HCT116 (cell line): ENCODE results near the gene RAP2B. TPM values are rescaled to one million over a fixed set of nuclear protein-coding genes. Genes with fewer than 3 reads are reported as not detected.

ENCODE experiments used
- ATAC-seq: fragments of 200-7000 bp; cut with Tn5 transposase; 2 replicates; pipeline ENCODE4 v1.9.1; 2020; ENCODE audit warnings: mild to moderate bottlenecking, moderate library complexity
- BruUV-seq: library from RNA; stranded (reverse); fragments of 400-500 nt; replicated peaks from 2 replicates; lab custom pipeline; 2021; lab: Mats Ljungman, UMichigan
- CTCF ChIA-PET: fragments of 300-600 bp; sonication (Branson Sonifier 250); formaldehyde crosslinking; loops from one replicate; lab custom pipeline; 2021; ENCODE audit warnings: antibody characterized with exemption; lab: Charles Lee
- POLR2A ChIA-PET: fragments of 300-600, 350-600 bp; sonication (Branson Sonifier 250); formaldehyde crosslinking; loops from one replicate; lab custom pipeline; 2021; ENCODE audit warnings: antibody characterized with exemption; lab: Charles Lee
- RAD21 ChIA-PET, 2 experiments: fragments of 300-600 bp; sonication (Branson Sonifier 250); formaldehyde crosslinking; loops; one replicate each; lab custom pipeline; 2023; ENCODE audit warnings: low total read pairs in 2 of 2; ENCODE audit not compliant: uncharacterized antibody in 2 of 2, unreplicated experiment in 2 of 2, low non-redundant PET in 1 of 2; lab: Charles Lee
- DNase-seq: peaks from one replicate; pipeline ENCODE4 v3.0.0-alpha.2; 2010; ENCODE audit warnings: low read depth, low spot score
- H2AFZ ChIP-seq: fragments of 200-600 bp; shearing (Covaris generic), sonication (generic); 2 replicates; pipeline ENCODE4 v1.6.1; 2017; ENCODE audit warnings: low read depth, mixed run types, mixed read lengths, antibody characterized with exemption, low read length; ENCODE audit not compliant: poor library complexity, severe bottlenecking
- H3K27ac ChIP-seq: 2 replicates; pipeline ENCODE4 v1.5.1; 2012; ENCODE audit warnings: low read depth, low read length
- H3K27me3 ChIP-seq: fragments of 200-600 bp; sonication (generic); 2 replicates; pipeline ENCODE4 v1.6.1; 2016; ENCODE audit warnings: mixed run types, low read length, mixed read lengths; ENCODE audit not compliant: insufficient read depth
- H3K36me3 ChIP-seq, 2 experiments: fragments of 200-500 bp in 1 of 2; fragments of 200-600 bp in 1 of 2; sonication (Bioruptor generic) in 1 of 2; sonication (generic) in 1 of 2; 2 replicates each; pipeline versions ENCODE4 v1.5.1 to v1.6.1; 2014 to 2016; ENCODE audit warnings: low read length in 2 of 2, inconsistent platforms in 1 of 2, mixed read lengths in 1 of 2, mixed run types in 1 of 2; ENCODE audit not compliant: insufficient read depth in 2 of 2, control insufficient read depth in 1 of 2
- H3K4me1 ChIP-seq, 2 experiments: fragments of 200-600 bp in 1 of 2; sonication (generic) in 1 of 2; 2 replicates each; pipeline versions ENCODE4 v1.5.1 to v1.6.1; 2012 to 2017; ENCODE audit warnings: low read length in 2 of 2, inconsistent platforms in 1 of 2, mild to moderate bottlenecking in 1 of 2, mixed read lengths in 1 of 2, mixed run types in 1 of 2, moderate library complexity in 1 of 2; ENCODE audit not compliant: insufficient read depth in 2 of 2, control insufficient read depth in 1 of 2
- H3K4me2 ChIP-seq: fragments of 200-600 bp; sonication (generic); 2 replicates; pipeline ENCODE4 v1.6.1; 2017; ENCODE audit warnings: mixed run types, low read length, mixed read lengths
- H3K4me3 ChIP-seq, 2 experiments: fragments of 200-600 bp in 1 of 2; sonication (generic) in 1 of 2; replicated peaks in 1 of 2; 2 replicates each; pipeline ENCODE4 v1.5.1; 2011 to 2016; ENCODE audit warnings: low read length in 2 of 2, control low read depth in 1 of 2, low read depth in 1 of 2, mild to moderate bottlenecking in 1 of 2, mixed read lengths in 1 of 2, mixed run types in 1 of 2
- H3K79me2 ChIP-seq: fragments of 200-600 bp; sonication (generic); 2 replicates; pipeline ENCODE4 v1.6.1; 2017; ENCODE audit warnings: mild to moderate bottlenecking, mixed run types, low read length, moderate library complexity, mixed read lengths; ENCODE audit not compliant: insufficient read depth
- H3K9ac ChIP-seq: fragments of 200-600 bp; sonication (generic); 2 replicates; pipeline ENCODE4 v1.6.1; 2016; ENCODE audit warnings: low read length, mixed read lengths
- H3K9me2 ChIP-seq: fragments of 200-600 bp; sonication (generic), shearing (Covaris generic); 2 replicates; pipeline ENCODE4 v1.6.1; 2017; ENCODE audit warnings: mixed run types, mild to moderate bottlenecking, moderate library complexity; ENCODE audit not compliant: insufficient read depth
- H3K9me3 ChIP-seq, 2 experiments: fragments of 200-500 bp in 1 of 2; fragments of 200-600 bp in 1 of 2; sonication (Bioruptor generic) in 1 of 2; sonication (generic) in 1 of 2; 2 replicates each; pipeline ENCODE4 v1.6.1; 2014 to 2017; ENCODE audit warnings: low read length in 2 of 2, mixed read lengths in 2 of 2, inconsistent platforms in 1 of 2, low read depth in 1 of 2, mild to moderate bottlenecking in 1 of 2, mixed run types in 1 of 2, moderate library complexity in 1 of 2; ENCODE audit not compliant: control insufficient read depth in 1 of 2, insufficient read depth in 1 of 2
- H4K20me1 ChIP-seq: fragments of 200-600 bp; sonication (generic), shearing (Covaris generic); 2 replicates; pipeline ENCODE4 v1.6.1; 2017; ENCODE audit warnings: mixed run types, mild to moderate bottlenecking, moderate library complexity; ENCODE audit not compliant: insufficient read depth
- ATF3 ChIP-seq: IDR thresholded peaks from 2 replicates; pipeline ENCODE4 v1.6.1; 2012
- CBX3 ChIP-seq: IDR thresholded peaks from 2 replicates; pipeline ENCODE4 v1.6.1; 2012; ENCODE audit warnings: low read depth
- ELF1 ChIP-seq: IDR thresholded peaks from 2 replicates; pipeline ENCODE4 v1.6.1; 2012; ENCODE audit warnings: low read depth, borderline replicate concordance
- EZH2 ChIP-seq: fragments of 200-600 bp; sonication (generic); IDR thresholded peaks from 2 replicates; pipeline ENCODE4 v1.6.1; 2017; ENCODE audit warnings: antibody characterized with exemption, mixed run types
- EZH2phosphoT487 ChIP-seq: fragments of 200-600 bp; IDR thresholded peaks from 2 replicates; pipeline ENCODE4 v1.6.1; 2018; ENCODE audit warnings: antibody characterized with exemption, borderline replicate concordance
- FOSL1 ChIP-seq: IDR thresholded peaks from 2 replicates; pipeline ENCODE4 v1.6.1; 2012; ENCODE audit warnings: low read depth
- POLR2AphosphoS5 ChIP-seq: IDR thresholded peaks from 2 replicates; pipeline ENCODE4 v1.6.1; 2011; ENCODE audit warnings: mild to moderate bottlenecking, low read depth, low read length, moderate library complexity
- RAD21 ChIP-seq: IDR thresholded peaks from 2 replicates; pipeline ENCODE4 v1.6.1; 2012; ENCODE audit warnings: low read depth, mild to moderate bottlenecking
- SIN3A ChIP-seq: IDR thresholded peaks from 2 replicates; pipeline ENCODE4 v1.6.1; 2012; ENCODE audit warnings: low read depth
- TCF7L2 ChIP-seq: IDR thresholded peaks from 2 replicates; pipeline ENCODE4 v1.7.0; 2011; ENCODE audit warnings: borderline replicate concordance, inconsistent platforms; ENCODE audit not compliant: insufficient read depth, insufficient read length; ENCODE audit errors: extremely low read depth
- YY1 ChIP-seq: IDR thresholded peaks from 2 replicates; pipeline ENCODE4 v1.6.1; 2011; ENCODE audit warnings: low read length, low read depth, moderate library complexity, mild to moderate bottlenecking; ENCODE audit not compliant: insufficient replicate concordance; ENCODE audit errors: extremely low read depth
- ZBTB33 ChIP-seq: IDR thresholded peaks from 2 replicates; pipeline ENCODE4 v1.6.1; 2011; ENCODE audit warnings: mild to moderate bottlenecking, low read length, moderate library complexity; ENCODE audit not compliant: insufficient replicate concordance; ENCODE audit errors: extremely low read depth
- ZFX ChIP-seq: fragments of 450-650 bp; IDR thresholded peaks from 2 replicates; pipeline ENCODE4 v1.6.1; 2017
- intact Hi-C: fragments of 100-400 bp; cut with micrococcal nuclease; formaldehyde crosslinking; loops from 2 replicates; pipeline ENCODE4 v1.10.0; 2022
- total RNA-seq: library from RNA; stranded (reverse); gene quantifications from one replicate; pipeline ENCODE4 v1.2.1, GENCODE V29; 2021; ENCODE audit not compliant: unreplicated experiment

The RAP2B gene
- total RNA-seq, 1 experiment from 2014 or later = 24.2 TPM

DNA sequence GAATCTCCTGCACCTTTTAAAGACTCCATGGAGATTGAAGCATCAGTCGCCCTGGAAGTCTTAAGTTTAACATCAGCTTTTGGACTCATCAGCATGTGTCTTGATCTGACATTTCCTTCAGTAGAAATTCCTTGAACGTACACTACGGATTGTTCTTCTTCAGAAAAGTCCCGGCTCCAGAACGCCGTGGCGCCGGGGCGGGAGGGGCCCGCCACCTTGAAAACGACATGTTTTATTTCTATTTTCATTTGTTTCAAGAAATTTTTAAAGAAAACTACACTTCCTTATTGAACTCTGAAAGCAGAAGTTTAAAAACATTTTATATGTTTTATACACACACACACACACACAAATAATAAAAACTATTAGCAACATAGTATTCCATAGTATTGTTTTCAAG lies 32.6 kb upstream of the RAP2B start:
- POLR2A ChIA-PET = no interaction called here

More for the DNA sequence above, 32.6 kb upstream of the RAP2B start:
- intact Hi-C loops = no loop called here
- H3K79me2 ChIP-seq = no peaks in the 10 kb centered on the region
- H3K36me3 ChIP-seq = no peaks in the 10 kb centered on the region
- no peak overlapping the region for H3K4me3 ChIP-seq
- no TSS peak for BruUV-seq
- CTCF ChIA-PET = no interaction called here
- H3K4me2 ChIP-seq = no peak overlapping the region; the same call in 1 of the 2 replicates
- no peak for TF ChIP-seq SIN3A
- TF ChIP-seq YY1 = no peak
- no peak for TF ChIP-seq ZBTB33
- no peak for TF ChIP-seq ATF3
- no peak for TF ChIP-seq EZH2phosphoT487
- no peak for TF ChIP-seq EZH2
- TF ChIP-seq FOSL1 = no peak
- no peak for TF ChIP-seq TCF7L2
- no peak for TF ChIP-seq POLR2AphosphoS5
- TF ChIP-seq ZFX = no peak
- no peak for TF ChIP-seq RAD21
- no peak for TF ChIP-seq ELF1
- no peak for TF ChIP-seq CBX3
- TF ChIP-seq, all 23 proteins: peak for 0
- Histone ChIP-seq H3K27ac (no peak overlapping the region), H4K20me1 (no peaks in the 10 kb centered on the region), H3K4me1 (peaks cover 11 to 19% of the 10 kb centered on the region in 2 experiments), H2AFZ (peak overlapping the region; percentile 12), H3K9ac (no peak overlapping the region), H3K9me3 (no peaks in the 10 kb centered on the region), H3K27me3 (no peaks in the 10 kb centered on the region), H3K9me2 (no peaks in the 10 kb centered on the region)
- DNase-seq (no peak), ATAC-seq (no peak)
- RAD21 ChIA-PET = no interaction called here
